Camera-type eye (tissue), 1 donor: ENCODE measurements around the gene OR2T33. TPM values are rescaled to one million over a fixed set of nuclear protein-coding genes. Genes with fewer than 3 reads are reported as not detected.

ENCODE experiments used
- total RNA-seq: library from RNA; depleted of rRNA; stranded (reverse); fragments of >200 nt; gene quantifications from one replicate; pipeline ENCODE4 v1.2.3, GENCODE V29; 2014

Gene OR2T33
- total RNA-seq, result not detected

DNA sequence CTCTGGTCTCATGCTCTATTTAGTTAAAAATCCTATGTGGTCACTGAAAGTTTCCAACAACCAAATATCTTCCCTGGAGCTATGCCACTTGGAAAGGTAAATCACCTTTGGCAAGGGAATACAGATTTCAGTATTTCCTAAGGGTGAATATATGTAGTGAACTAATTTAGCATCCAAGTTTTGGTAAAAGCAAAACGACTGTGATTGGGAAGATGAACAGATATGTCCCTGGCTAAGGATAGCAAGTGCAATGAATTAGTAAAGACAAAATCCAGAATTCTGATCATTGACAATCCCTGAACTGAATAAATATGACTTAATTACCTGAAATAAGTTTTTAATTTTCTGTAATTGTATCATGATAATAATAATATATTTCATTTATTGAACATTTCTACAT lies at the start of gene OR2T33:
Gene OR2T33, minus strand, starts transcription at position 101 of the 400 bp plus-strand sequence. CDS start 4,162 bp downstream, outside the sequence.

GRCh38 chr1:248324468-248324867 lies 46.7 kb upstream of the OR2T33 start, which contains the start of gene OR2M7:
Gene OR2M7 (minus strand): TSS chr1:248324568. CDS start chr1:248324568, 0 bp downstream.

DNA sequence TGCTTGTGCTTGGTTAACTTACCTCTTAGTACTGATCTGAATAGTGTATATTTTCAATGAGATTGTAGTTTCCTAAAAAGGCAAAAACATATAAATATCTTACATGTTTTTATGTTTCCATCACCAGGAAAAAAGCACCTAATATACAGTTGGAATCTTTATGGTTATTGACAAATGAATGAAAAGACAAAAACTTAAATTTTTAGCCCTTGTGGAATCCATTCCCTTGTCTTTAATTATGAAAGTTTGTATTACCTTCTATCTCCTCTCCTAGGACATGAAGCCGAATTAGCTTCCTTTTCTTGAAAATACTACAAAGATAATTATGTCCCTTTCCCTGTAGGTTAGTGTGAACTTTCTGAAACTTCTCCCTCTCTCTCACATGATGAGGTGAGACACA lies 25.5 kb upstream of the OR2T33 start, which contains the start of gene OR2T12:
Gene OR2T12, minus strand, starts transcription at position 101 of the 400 bp plus-strand sequence. CDS start 7,846 bp downstream, outside the sequence.

DNA sequence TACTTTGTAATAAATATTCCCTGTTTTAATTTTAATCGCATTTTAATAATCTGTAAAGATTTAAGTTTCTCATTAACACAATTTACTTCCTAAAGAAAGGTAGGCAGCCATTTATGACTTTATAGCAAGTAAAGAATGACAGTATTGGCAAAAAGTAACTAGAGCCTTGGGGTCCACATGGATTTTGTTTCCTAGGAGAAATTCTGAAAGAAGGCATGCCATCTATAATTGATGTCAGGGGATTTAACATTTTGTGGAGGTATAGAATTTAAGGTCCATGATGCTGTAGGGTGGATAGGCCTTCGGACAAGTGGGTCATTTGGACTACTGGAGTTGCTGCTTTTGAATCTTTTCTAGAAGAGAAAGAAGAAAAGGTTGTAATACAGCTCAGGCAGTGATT lies 46.7 kb downstream of the OR2T33 start, which contains the start of gene OR2M4:
Gene OR2M4, plus strand, starts transcription at position 301 of the 400 bp plus-strand sequence. CDS start 7,512 bp downstream, outside the sequence.

Other genes starting within 250 kb of the OR2T33 start
- gene OR2L2, start 247.9 kb downstream of the OR2T33 start, total RNA-seq, result 0.88 TPM
- 0.33 TPM for gene OR2L3, start 231.1 kb downstream of the OR2T33 start, total RNA-seq
- gene OR2L13, start 182.8 kb downstream of the OR2T33 start, total RNA-seq, result 0.71 TPM
- gene OR2M5, start 132.8 kb downstream of the OR2T33 start, total RNA-seq, result not detected
- gene OR2M2, start 103.2 kb downstream of the OR2T33 start, total RNA-seq, result not detected
- gene OR2M3, start 80.7 kb downstream of the OR2T33 start, total RNA-seq, result not detected
- gene OR2M4, start 46.6 kb downstream of the OR2T33 start, total RNA-seq, result not detected
- not detected for gene OR2T12, start 25.4 kb upstream of the OR2T33 start, total RNA-seq
- not detected for gene OR2M7, start 46.6 kb upstream of the OR2T33 start, total RNA-seq
- not detected for gene OR14C36, start 70.8 kb upstream of the OR2T33 start, total RNA-seq
- not detected for gene OR2T4, start 83.7 kb upstream of the OR2T33 start, total RNA-seq
- gene OR2T6, start 97.8 kb upstream of the OR2T33 start, total RNA-seq, result not detected
- gene OR2T1, start 125.1 kb upstream of the OR2T33 start, total RNA-seq, result not detected
- gene OR2T2, start 167.7 kb upstream of the OR2T33 start, total RNA-seq, result not detected
- not detected for gene OR2T3, start 195.4 kb upstream of the OR2T33 start, total RNA-seq
- not detected for gene OR2T5, start 210.6 kb upstream of the OR2T33 start, total RNA-seq
- gene OR2G6, start 230.1 kb upstream of the OR2T33 start, total RNA-seq, result not detected